Measurements from ENCODE around the gene SAMD4A. TPM values are rescaled to one million over a fixed set of nuclear protein-coding genes. Genes with fewer than 3 reads are reported as not detected.

The SAMD4A gene
- total RNA-seq, 1 donor from 2014 or later: 66.0 TPM

GRCh38 chr14:54772451-54772881 lies 205.5 kb downstream of the SAMD4A start:
- peaks cover 14 to 32% of the 10 kb centered on the region in 2 donors for H3K36me3 ChIP-seq
- peaks cover 27 to 62% of the 10 kb centered on the region in 2 donors for H3K4me1 ChIP-seq
- H3K9me3 ChIP-seq: no peaks in the 10 kb centered on the region
- H3K27ac ChIP-seq: peak overlapping the region; percentile 96 to 97
- intact Hi-C loops (cut with DNase I): loop anchor here (2.0 kb wide), 1 partner anchor 96 kb away; no protein-coding TSS in a partner anchor
- H3K4me3 ChIP-seq: peak overlapping the region in 1 of 2 donors; percentile 18
- TF ChIP-seq CTCF (IDR thresholded peaks at IDR 0.05): no peak
- no peaks in the 10 kb centered on the region for H3K27me3 ChIP-seq
- no peak for DNase-seq (ENCODE audit: low spot score in 2 of 2)

- TF ChIP-seq CTCF (IDR thresholded peaks at IDR 0.05): peak; percentile 70 to 91 (median 72)
- no peaks in the 10 kb centered on the region for H3K9me3 ChIP-seq
- intact Hi-C loops (cut with DNase I): loop anchor here (1.0 to 2.0 kb wide), 4 partner anchors 87 to 208 kb away; no protein-coding TSS in a partner anchor
- H3K36me3 ChIP-seq: peaks cover 9 to 30% of the 10 kb centered on the region in 2 donors
- H3K4me1 ChIP-seq: peaks cover 27 to 62% of the 10 kb centered on the region in 2 donors
- peak overlapping the region in 1 of 2 donors; percentile 33 for H3K4me3 ChIP-seq
- H3K27me3 ChIP-seq: no peaks in the 10 kb centered on the region
- peak; percentile 78 to 98 for DNase-seq (ENCODE audit: low spot score in 2 of 2)
- H3K27ac ChIP-seq: peak overlapping the region; percentile 96 to 97
These were observed 206.5 kb downstream of the SAMD4A start for GRCh38 chr14:54773171-54774006.

GRCh38 chr14:54774824-54775223 lies 207.9 kb downstream of the SAMD4A start:
- peaks cover 17 to 34% of the 10 kb centered on the region in 2 donors for H3K36me3 ChIP-seq
- H3K4me1 ChIP-seq: peaks cover 27 to 54% of the 10 kb centered on the region in 2 donors
- no peaks in the 10 kb centered on the region for H3K9me3 ChIP-seq
- intact Hi-C loops (cut with DNase I): loop anchor here (2.0 kb wide), 1 partner anchor 122 kb away; no protein-coding TSS in a partner anchor
- no peaks in the 10 kb centered on the region for H3K27me3 ChIP-seq
- peak overlapping the region; percentile 90 to 97 for H3K27ac ChIP-seq
- no peak overlapping the region for H3K4me3 ChIP-seq
- TF ChIP-seq CTCF (IDR thresholded peaks at IDR 0.05): no peak
- DNase-seq (ENCODE audit: low spot score in 2 of 2): no peak

GRCh38 chr14:54775486-54776140 lies 208.7 kb downstream of the SAMD4A start:
- H3K4me3 ChIP-seq: peak overlapping the region in 1 of 2 donors; percentile 35
- peaks cover 27 to 46% of the 10 kb centered on the region in 2 donors for H3K4me1 ChIP-seq
- peak in 1 of 2 donors; percentile 63 for DNase-seq (ENCODE audit: low spot score in 2 of 2)
- H3K9me3 ChIP-seq: no peaks in the 10 kb centered on the region
- intact Hi-C loops (cut with DNase I): loop anchor here (2.0 kb wide), 1 partner anchor 123 kb away; no protein-coding TSS in a partner anchor
- H3K36me3 ChIP-seq: peaks cover 25 to 42% of the 10 kb centered on the region in 2 donors
- H3K27me3 ChIP-seq: no peaks in the 10 kb centered on the region
- TF ChIP-seq CTCF (IDR thresholded peaks at IDR 0.05): no peak
- H3K27ac ChIP-seq: peak overlapping the region; percentile 90 to 97

- H3K27ac ChIP-seq: peak overlapping the region; percentile 90 to 97
- H3K4me3 ChIP-seq: peak overlapping the region in 1 of 2 donors; percentile 35
- no peaks in the 10 kb centered on the region for H3K9me3 ChIP-seq
- intact Hi-C loops (cut with DNase I): no loop called here
- no peak for TF ChIP-seq CTCF (IDR thresholded peaks at IDR 0.05)
- peaks cover 28 to 49% of the 10 kb centered on the region in 2 donors for H3K36me3 ChIP-seq
- H3K4me1 ChIP-seq: peaks cover 21 to 37% of the 10 kb centered on the region in 2 donors
- no peaks in the 10 kb centered on the region for H3K27me3 ChIP-seq
- DNase-seq (ENCODE audit: low spot score in 2 of 2): peak in 1 of 2 donors; percentile 85
These were observed 209.6 kb downstream of the SAMD4A start for GRCh38 chr14:54776361-54777001.
